ENCODE measurements around the gene MRPL55.

DNA sequence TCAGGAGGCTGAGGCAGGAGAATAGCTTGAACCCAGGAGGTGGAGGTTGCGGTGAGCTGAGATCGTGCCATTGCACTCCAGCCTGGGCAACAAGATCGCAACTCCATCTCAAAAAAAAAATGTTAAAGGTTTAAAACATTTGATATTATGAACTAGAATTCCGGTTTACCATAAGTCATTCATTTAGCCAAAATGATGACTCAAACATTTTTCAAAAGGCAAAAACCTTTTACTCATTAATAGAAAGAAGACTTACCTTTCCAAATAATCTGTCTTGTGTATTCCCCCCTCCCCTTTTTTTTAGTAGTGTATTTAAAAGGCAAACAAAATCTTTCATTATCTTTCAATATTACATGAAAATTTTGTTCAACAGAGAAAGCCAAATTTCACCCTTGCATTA is 8.2 kb upstream of the MRPL55 start:
- TF ChIP-seq, protein P1, sequence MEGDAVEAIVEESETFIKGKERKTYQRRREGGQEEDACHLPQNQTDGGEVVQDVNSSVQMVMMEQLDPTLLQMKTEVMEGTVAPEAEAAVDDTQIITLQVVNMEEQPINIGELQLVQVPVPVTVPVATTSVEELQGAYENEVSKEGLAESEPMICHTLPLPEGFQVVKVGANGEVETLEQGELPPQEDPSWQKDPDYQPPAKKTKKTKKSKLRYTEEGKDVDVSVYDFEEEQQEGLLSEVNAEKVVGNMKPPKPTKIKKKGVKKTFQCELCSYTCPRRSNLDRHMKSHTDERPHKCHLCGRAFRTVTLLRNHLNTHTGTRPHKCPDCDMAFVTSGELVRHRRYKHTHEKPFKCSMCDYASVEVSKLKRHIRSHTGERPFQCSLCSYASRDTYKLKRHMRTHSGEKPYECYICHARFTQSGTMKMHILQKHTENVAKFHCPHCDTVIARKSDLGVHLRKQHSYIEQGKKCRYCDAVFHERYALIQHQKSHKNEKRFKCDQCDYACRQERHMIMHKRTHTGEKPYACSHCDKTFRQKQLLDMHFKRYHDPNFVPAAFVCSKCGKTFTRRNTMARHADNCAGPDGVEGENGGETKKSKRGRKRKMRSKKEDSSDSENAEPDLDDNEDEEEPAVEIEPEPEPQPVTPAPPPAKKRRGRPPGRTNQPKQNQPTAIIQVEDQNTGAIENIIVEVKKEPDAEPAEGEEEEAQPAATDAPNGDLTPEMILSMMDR (IDR thresholded peaks at IDR 0.05; ENCODE audit: poor library complexity, severe bottlenecking): no peak
- TF ChIP-seq SMC3 (conservative IDR thresholded peaks at IDR 0.05; ENCODE audit: poor library complexity): no peak
- TF ChIP-seq, protein P2, sequence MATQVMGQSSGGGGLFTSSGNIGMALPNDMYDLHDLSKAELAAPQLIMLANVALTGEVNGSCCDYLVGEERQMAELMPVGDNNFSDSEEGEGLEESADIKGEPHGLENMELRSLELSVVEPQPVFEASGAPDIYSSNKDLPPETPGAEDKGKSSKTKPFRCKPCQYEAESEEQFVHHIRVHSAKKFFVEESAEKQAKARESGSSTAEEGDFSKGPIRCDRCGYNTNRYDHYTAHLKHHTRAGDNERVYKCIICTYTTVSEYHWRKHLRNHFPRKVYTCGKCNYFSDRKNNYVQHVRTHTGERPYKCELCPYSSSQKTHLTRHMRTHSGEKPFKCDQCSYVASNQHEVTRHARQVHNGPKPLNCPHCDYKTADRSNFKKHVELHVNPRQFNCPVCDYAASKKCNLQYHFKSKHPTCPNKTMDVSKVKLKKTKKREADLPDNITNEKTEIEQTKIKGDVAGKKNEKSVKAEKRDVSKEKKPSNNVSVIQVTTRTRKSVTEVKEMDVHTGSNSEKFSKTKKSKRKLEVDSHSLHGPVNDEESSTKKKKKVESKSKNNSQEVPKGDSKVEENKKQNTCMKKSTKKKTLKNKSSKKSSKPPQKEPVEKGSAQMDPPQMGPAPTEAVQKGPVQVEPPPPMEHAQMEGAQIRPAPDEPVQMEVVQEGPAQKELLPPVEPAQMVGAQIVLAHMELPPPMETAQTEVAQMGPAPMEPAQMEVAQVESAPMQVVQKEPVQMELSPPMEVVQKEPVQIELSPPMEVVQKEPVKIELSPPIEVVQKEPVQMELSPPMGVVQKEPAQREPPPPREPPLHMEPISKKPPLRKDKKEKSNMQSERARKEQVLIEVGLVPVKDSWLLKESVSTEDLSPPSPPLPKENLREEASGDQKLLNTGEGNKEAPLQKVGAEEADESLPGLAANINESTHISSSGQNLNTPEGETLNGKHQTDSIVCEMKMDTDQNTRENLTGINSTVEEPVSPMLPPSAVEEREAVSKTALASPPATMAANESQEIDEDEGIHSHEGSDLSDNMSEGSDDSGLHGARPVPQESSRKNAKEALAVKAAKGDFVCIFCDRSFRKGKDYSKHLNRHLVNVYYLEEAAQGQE (IDR thresholded peaks at IDR 0.05; ENCODE audit: borderline replicate concordance): no peak
- no peak for TF ChIP-seq RAD21 (conservative IDR thresholded peaks at IDR 0.05)
